H1 (cell line): ENCODE results near the gene FARS2. TPM values are rescaled to one million over a fixed set of nuclear protein-coding genes. Genes with fewer than 3 reads are reported as not detected.

Source experiments
- CTCF ChIA-PET: fragments of 300-600 bp; sonication (Branson Sonifier 250); formaldehyde crosslinking; loops from one replicate; lab custom pipeline; 2021; ENCODE audit not compliant: partially characterized antibody; lab: Charles Lee
- POLR2A ChIA-PET: fragments of 300-600 bp; sonication (Branson Sonifier 250); formaldehyde crosslinking; loops from one replicate; lab custom pipeline; 2021; ENCODE audit warnings: inconsistent platforms; ENCODE audit not compliant: partially characterized antibody; lab: Charles Lee
- DNase-seq, 2 experiments: peaks; one replicate each; pipeline versions ENCODE4 v3.0.0 to v3.0.0-alpha.2; 2010 to 2022; ENCODE audit warnings: low spot score in 2 of 2, low read depth in 1 of 2, mixed read lengths in 1 of 2
- FAIRE-seq: peaks from 2 replicates; lab custom pipeline; 2011; peaks lifted over from hg19 to GRCh38; lab: Jason Lieb, UNC
- H2AFZ ChIP-seq: 2 replicates; pipeline ENCODE4 v1.8.1; 2012; ENCODE audit warnings: low read length, inconsistent platforms
- H2AK5ac ChIP-seq: 2 replicates; pipeline ENCODE4 v1.6.1; 2013; ENCODE audit warnings: low read depth, low read length
- H2BK120ac ChIP-seq: replicated peaks from 2 replicates; pipeline ENCODE3; 2013; ENCODE audit warnings: low read depth, low read length, inconsistent platforms
- H2BK12ac ChIP-seq: 2 replicates; pipeline ENCODE4 v1.6.1; 2013; ENCODE audit warnings: low read depth, low read length
- H2BK15ac ChIP-seq: 2 replicates; pipeline ENCODE4 v1.6.1; 2013; ENCODE audit warnings: low read length
- H2BK20ac ChIP-seq: 2 replicates; pipeline ENCODE4 v1.6.1; 2013; ENCODE audit warnings: low read length
- H2BK5ac ChIP-seq: 2 replicates; pipeline ENCODE4 v1.6.1; 2013; ENCODE audit warnings: low read depth, low read length
- H3K14ac ChIP-seq: 2 replicates; pipeline ENCODE4 v1.6.1; 2013; ENCODE audit warnings: inconsistent platforms; ENCODE audit not compliant: insufficient read length
- H3K18ac ChIP-seq: 2 replicates; pipeline ENCODE4 v1.6.1; 2013; ENCODE audit warnings: low read length; ENCODE audit errors: extremely low read depth
- H3K23ac ChIP-seq: 2 replicates; pipeline ENCODE4 v1.6.1; 2013; ENCODE audit warnings: inconsistent platforms; ENCODE audit not compliant: insufficient read length
- H3K23me2 ChIP-seq: 2 replicates; pipeline ENCODE4 v1.6.1; 2013; ENCODE audit warnings: low read depth, low read length
- H3K27ac ChIP-seq: 2 replicates; pipeline ENCODE4 v1.6.1; 2011; ENCODE audit warnings: low read depth, low read length, inconsistent platforms
- H3K27me3 ChIP-seq, 4 experiments: replicated peaks in 1 of 4; 1 replicate in 1 of 4; 2 replicates in 3 of 4; pipeline versions ENCODE4 v1.6.1 to v1.8.1; 2011 to 2013; ENCODE audit warnings: low read length in 3 of 4, mild to moderate bottlenecking in 3 of 4, inconsistent platforms in 2 of 4, mixed read lengths in 2 of 4, moderate library complexity in 1 of 4; ENCODE audit not compliant: control insufficient read depth in 3 of 4, insufficient read depth in 3 of 4; ENCODE audit errors: extremely low read depth in 1 of 4
- H3K36me3 ChIP-seq, 4 experiments: 2 replicates each; pipeline versions ENCODE4 v1.6.1 to v1.8.1; 2011 to 2013; ENCODE audit warnings: mild to moderate bottlenecking in 4 of 4, low read length in 3 of 4, moderate library complexity in 2 of 4, control low read depth in 1 of 4, inconsistent platforms in 1 of 4; ENCODE audit not compliant: insufficient read depth in 4 of 4, control insufficient read depth in 2 of 4
- H3K4ac ChIP-seq: replicated peaks from 2 replicates; pipeline ENCODE3; 2013; ENCODE audit warnings: low read length, low read depth, mixed read lengths, inconsistent platforms; ENCODE audit not compliant: insufficient read length
- H3K4me1 ChIP-seq, 4 experiments: replicated peaks in 1 of 4; 1 replicate in 1 of 4; 2 replicates in 3 of 4; pipeline versions ENCODE4 v1.6.1 to v1.8.1; 2011 to 2013; ENCODE audit warnings: low read length in 3 of 4, inconsistent platforms in 2 of 4, mixed read lengths in 1 of 4; ENCODE audit not compliant: insufficient read depth in 4 of 4, control insufficient read depth in 3 of 4
- H3K4me2 ChIP-seq, 2 experiments: 2 replicates each; pipeline versions ENCODE4 v1.6.1 to v1.8.1; 2011 to 2013; ENCODE audit warnings: low read depth in 2 of 2, low read length in 2 of 2, control low read depth in 1 of 2, inconsistent platforms in 1 of 2, mild to moderate bottlenecking in 1 of 2; ENCODE audit not compliant: insufficient read depth in 1 of 2
- H3K4me3 ChIP-seq, 4 experiments: fragments of 200-600, 300-600 bp in 1 of 4; sonication (generic), shearing (Covaris generic), sonication (Bioruptor Twin) in 1 of 4; 2 replicates each; pipeline versions ENCODE4 v1.5.1 to v1.8.1; 2011 to 2016; ENCODE audit warnings: low read length in 4 of 4, low read depth in 3 of 4, control low read depth in 2 of 4, inconsistent platforms in 2 of 4, mild to moderate bottlenecking in 2 of 4, mixed read lengths in 1 of 4, moderate library complexity in 1 of 4; ENCODE audit not compliant: insufficient read depth in 2 of 4; ENCODE audit errors: extremely low read depth in 1 of 4
- H3K56ac ChIP-seq: replicated peaks from 2 replicates; pipeline ENCODE3; 2013; ENCODE audit warnings: low read depth, mild to moderate bottlenecking, mixed read lengths, low read length, inconsistent platforms; ENCODE audit not compliant: insufficient read length
- H3K79me1 ChIP-seq: 2 replicates; pipeline ENCODE4 v1.6.1; 2013; ENCODE audit warnings: low read depth, low read length, control low read depth
- H3K79me2 ChIP-seq, 2 experiments: 2 replicates each; pipeline versions ENCODE4 v1.6.1 to v1.8.1; 2012 to 2013; ENCODE audit warnings: low read length in 2 of 2, mild to moderate bottlenecking in 2 of 2, inconsistent platforms in 1 of 2; ENCODE audit not compliant: insufficient read depth in 2 of 2, control insufficient read depth in 1 of 2
- H3K9ac ChIP-seq, 4 experiments: replicated peaks in 1 of 4; 1 replicate in 1 of 4; 2 replicates in 3 of 4; pipeline versions ENCODE4 v1.6.1 to v1.8.1; 2011 to 2013; ENCODE audit warnings: low read depth in 3 of 4, low read length in 3 of 4, control low read depth in 2 of 4, mild to moderate bottlenecking in 2 of 4, moderate library complexity in 2 of 4, inconsistent platforms in 1 of 4; ENCODE audit errors: extremely low read depth in 1 of 4
- H3K9me3 ChIP-seq, 2 experiments: 2 replicates each; pipeline versions ENCODE4 v1.6.1 to v1.8.1; 2012 to 2013; ENCODE audit warnings: mild to moderate bottlenecking in 2 of 2, moderate library complexity in 2 of 2, control low read depth in 1 of 2, inconsistent platforms in 1 of 2, low read depth in 1 of 2, low read length in 1 of 2, mixed read lengths in 1 of 2; ENCODE audit not compliant: insufficient read depth in 2 of 2
- H4K20me1 ChIP-seq, 2 experiments: replicated peaks in 1 of 2; 2 replicates each; pipeline versions ENCODE3 to v1.8.1; 2011 to 2013; ENCODE audit warnings: inconsistent platforms in 2 of 2, low read length in 2 of 2, mild to moderate bottlenecking in 1 of 2; ENCODE audit not compliant: insufficient read depth in 2 of 2, control insufficient read depth in 1 of 2
- H4K5ac ChIP-seq: 2 replicates; pipeline ENCODE4 v1.6.1; 2013; ENCODE audit warnings: low read length, low read depth, mixed read lengths, inconsistent platforms; ENCODE audit not compliant: insufficient read length
- H4K8ac ChIP-seq: 2 replicates; pipeline ENCODE4 v1.8.0; 2013; ENCODE audit warnings: mild to moderate bottlenecking, moderate library complexity, low read length, inconsistent platforms; ENCODE audit not compliant: insufficient read depth; ENCODE audit errors: extremely low read depth
- H4K91ac ChIP-seq: replicated peaks from 2 replicates; pipeline ENCODE3; 2013; ENCODE audit warnings: low read length, mixed read lengths, inconsistent platforms; ENCODE audit not compliant: insufficient read length
- NRF1 ChIP-seq: IDR thresholded peaks from 2 replicates; pipeline ENCODE4 v1.6.1; 2011; ENCODE audit warnings: mild to moderate bottlenecking, low read depth, low read length, improper control_type of control experiment
- TEAD4 ChIP-seq: IDR thresholded peaks from 2 replicates; pipeline ENCODE4 v1.6.1; 2012; ENCODE audit warnings: low read depth, low read length, inconsistent platforms, mixed read lengths
- WGBS, 2 experiments: shearing (Covaris generic) in 1 of 2; methylation state at CpG; one replicate each; pipeline versions ENCODE4 v1.1.6 to v1.1.7; 2013 to 2015; ENCODE audit warnings: low lambda C conversion rate in 2 of 2, mixed read lengths in 2 of 2, inconsistent platforms in 1 of 2, low coverage in 1 of 2, missing lambda C conversion rate in 1 of 2; ENCODE audit not compliant: insufficient replicate concordance in 2 of 2, insufficient coverage in 1 of 2, insufficient read length in 1 of 2; ENCODE audit errors: extremely low coverage in 1 of 2, missing lambda C conversion rate in 1 of 2; 5-methylcytosine and 5-hydroxymethylcytosine counted together
- polyA plus RNA-seq, 7 experiments: library from polyadenylated mRNA; depleted of rRNA in 3 of 7; stranded (reverse) in 5 of 7; unstranded in 2 of 7; fragments of >200 nt in 5 of 7; fragments of 200-250 nt in 2 of 7; gene quantifications; 1 replicate in 5 of 7; 2 replicates in 1 of 7; 4 replicates in 1 of 7; pipeline versions ENCODE4 v1.2.1 to v1.2.3, GENCODE V29; 2011 to 2013; ENCODE audit warnings: missing spikeins in 2 of 7, mixed read lengths in 2 of 7
- total RNA-seq: library from RNA; stranded (reverse); fragmentation: NEBNext Ultra II Directional; extraction: Animal tissue kit (Norgen Biotek cat#: 25700); gene quantifications from 2 replicates; pipeline ENCODE4 v1.2.1, GENCODE V29; 2021

The FARS2 gene
- total and polyA plus RNA-seq, 2 of the 8 experiments (the other 6 are each of a cell fraction or from before 2014, with no cell fraction given), result 11.7 to 14.4 TPM

DNA sequence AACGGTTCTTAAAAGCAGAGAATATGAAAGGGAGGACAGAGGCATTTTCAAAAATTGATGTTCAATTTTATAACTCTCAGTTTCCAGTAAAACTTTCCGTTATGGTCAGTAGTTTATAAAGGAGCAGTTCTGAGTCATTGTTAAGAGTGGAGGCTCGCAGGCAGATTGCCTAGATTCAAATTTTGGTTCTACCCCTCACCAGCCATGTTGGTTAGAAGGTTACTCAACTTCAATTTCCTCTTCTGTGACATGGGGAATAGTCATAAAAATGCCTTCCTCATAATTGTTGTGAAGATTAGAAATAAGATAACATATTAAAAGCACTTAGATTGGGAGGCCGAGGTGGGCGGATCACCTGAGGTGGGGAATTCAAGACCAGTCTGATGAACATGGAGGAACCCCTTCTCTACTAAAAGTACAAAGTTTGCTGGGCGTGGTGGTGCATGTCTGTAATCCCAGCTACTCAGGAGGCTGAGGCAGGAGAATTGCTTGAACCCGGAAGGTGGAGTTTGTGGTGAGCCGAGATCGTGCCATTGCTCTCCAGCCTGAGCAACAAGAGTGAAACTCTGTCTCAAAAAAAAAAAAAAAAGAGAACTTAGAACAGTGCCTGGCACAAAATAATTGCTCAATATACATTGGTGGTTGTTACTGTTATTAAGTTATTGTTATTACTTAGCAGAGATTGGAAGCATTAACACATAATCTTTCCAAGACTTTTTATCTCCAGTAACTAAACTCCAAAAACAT lies 396.5 kb downstream of the FARS2 start:
- H3K4me1 ChIP-seq, result peaks cover 0 to 11% (median 6%) of the 10 kb centered on the region in 4 experiments; a peak in 5 of 7 replicates
- no peak overlapping the region for H3K56ac ChIP-seq
- H3K27ac ChIP-seq, result no peak overlapping the region
- no peak for TF ChIP-seq TEAD4
- TF ChIP-seq NRF1, result no peak
- TF ChIP-seq, all 59 proteins: peak for 0
- H3K79me1 ChIP-seq, result no peaks in the 10 kb centered on the region
- H2BK12ac ChIP-seq, result no peak overlapping the region
- H3K36me3 ChIP-seq, result no peaks in the 10 kb centered on the region
- no peak overlapping the region for H3K4me3 ChIP-seq
- H2BK5ac ChIP-seq, result no peak overlapping the region
- H2AFZ ChIP-seq, result no peak overlapping the region
- POLR2A ChIA-PET, result no interaction called here
- H2BK20ac ChIP-seq, result no peak overlapping the region
- H2BK15ac ChIP-seq, result no peak overlapping the region
- no peak overlapping the region for H2AK5ac ChIP-seq
- H4K8ac ChIP-seq, result no peak overlapping the region
- H4K91ac ChIP-seq, result no peak overlapping the region
- H3K4ac ChIP-seq, result no peak overlapping the region
- DNase-seq, result no peak
- no peak overlapping the region for H4K5ac ChIP-seq
- no peak overlapping the region for H3K18ac ChIP-seq
- FAIRE-seq, result no peak
- no peaks in the 10 kb centered on the region for H3K23me2 ChIP-seq
- CTCF ChIA-PET, result interaction anchor here (0.7 kb wide), 1 partner anchor 1496 kb away, joined by 3 read pairs; no protein-coding TSS in a partner anchor
- H3K79me2 ChIP-seq, result no peaks in the 10 kb centered on the region
- H4K20me1 ChIP-seq, result no peaks in the 10 kb centered on the region
- WGBS, 2 experiments, result 93% methylated on average over 7 of the region's 9 CpGs; no CpG with 5 or more reads in 1 of the 2 experiments
- H3K23ac ChIP-seq, result no peak overlapping the region
- H3K9ac ChIP-seq, result no peak overlapping the region
- no peak overlapping the region for H3K4me2 ChIP-seq
- no peaks in the 10 kb centered on the region for H3K27me3 ChIP-seq
- H3K14ac ChIP-seq, result no peak overlapping the region
- H2BK120ac ChIP-seq, result no peak overlapping the region
- H3K9me3 ChIP-seq, result no peaks in the 10 kb centered on the region
